CD8-positive, alpha-beta memory T cell (primary cell): ENCODE data around the gene ASTN2. TPM values are rescaled to one million over a fixed set of nuclear protein-coding genes. Genes with fewer than 3 reads are reported as not detected.

Source experiments
- CTCF ChIA-PET: fragments of 350-600 bp; sonication (Branson Sonifier 250); formaldehyde crosslinking; loops from one replicate; lab custom pipeline; 2021; ENCODE audit warnings: antibody characterized with exemption; lab: Charles Lee
- POLR2A ChIA-PET: fragments of 350-600 bp; sonication (Branson Sonifier 250); formaldehyde crosslinking; loops from one replicate; lab custom pipeline; 2021; ENCODE audit warnings: antibody characterized with exemption; lab: Charles Lee
- DNase-seq, 5 donors: peaks; one replicate each; pipeline versions ENCODE4 v3.0.0 to v3.0.0-alpha.2; 2020 to 2022; ENCODE audit warnings: mixed read lengths in 1 of 5
- H3K27ac ChIP-seq: one replicate; pipeline ENCODE4 v1.7.0; 2013; ENCODE audit warnings: low read depth, mild to moderate bottlenecking, low read length, moderate library complexity
- H3K27me3 ChIP-seq: 2 replicates; pipeline ENCODE4 v1.7.0; 2013; ENCODE audit warnings: low read length, mild to moderate bottlenecking; ENCODE audit not compliant: insufficient read depth, poor library complexity, severe bottlenecking
- H3K36me3 ChIP-seq: 2 replicates; pipeline ENCODE4 v1.7.0; 2013; ENCODE audit warnings: mild to moderate bottlenecking, low read length, moderate library complexity; ENCODE audit not compliant: insufficient read depth
- H3K4me1 ChIP-seq: 2 replicates; pipeline ENCODE4 v1.7.0; 2013; ENCODE audit warnings: mild to moderate bottlenecking, low read length, moderate library complexity; ENCODE audit not compliant: insufficient read depth
- H3K4me3 ChIP-seq: 2 replicates; pipeline ENCODE4 v1.7.0; 2013; ENCODE audit warnings: mild to moderate bottlenecking, low read length
- H3K9me3 ChIP-seq: 2 replicates; pipeline ENCODE4 v1.7.0; 2013; ENCODE audit warnings: mild to moderate bottlenecking, low read length
- H3K27ac Mint-ChIP-seq, 8 donors: one replicate each; pipeline ENCODE4 v1.8.0; 2020 to 2021; ENCODE audit warnings: mixed read lengths in 8 of 8, mild to moderate bottlenecking in 6 of 8, inconsistent platforms in 3 of 8, moderate library complexity in 3 of 8
- H3K27me3 Mint-ChIP-seq, 2 donors: one replicate each; pipeline ENCODE4 v1.8.0; 2020 to 2021; ENCODE audit warnings: mixed read lengths in 2 of 2, mild to moderate bottlenecking in 1 of 2, moderate library complexity in 1 of 2
- H3K36me3 Mint-ChIP-seq, 3 donors: one replicate each; pipeline ENCODE4 v1.8.0; 2020 to 2021; ENCODE audit warnings: mixed read lengths in 3 of 3, inconsistent platforms in 1 of 3, mild to moderate bottlenecking in 1 of 3
- H3K4me1 Mint-ChIP-seq, 3 donors: one replicate each; pipeline ENCODE4 v1.8.0; 2020 to 2021; ENCODE audit warnings: mixed read lengths in 3 of 3, inconsistent platforms in 1 of 3, mild to moderate bottlenecking in 1 of 3
- H3K4me3 Mint-ChIP-seq, 7 donors: one replicate each; pipeline ENCODE4 v1.8.0; 2020 to 2021; ENCODE audit warnings: mixed read lengths in 7 of 7, mild to moderate bottlenecking in 6 of 7, moderate library complexity in 4 of 7, inconsistent platforms in 2 of 7
- H3K9me3 Mint-ChIP-seq, 5 donors: one replicate each; pipeline ENCODE4 v1.8.0; 2020 to 2022; ENCODE audit warnings: mixed read lengths in 5 of 5, mild to moderate bottlenecking in 3 of 5, moderate library complexity in 2 of 5, inconsistent platforms in 1 of 5
- polyA plus RNA-seq: library from polyadenylated mRNA; unstranded; fragments of 300-500 nt; fragmentation: Illumina TruSeq; gene quantifications from one replicate; pipeline ENCODE4 v1.2.3, GENCODE V29; 2021
- total RNA-seq, 2 experiments: library from RNA; stranded (reverse); gene quantifications; one replicate each; pipeline ENCODE4 v1.2.3, GENCODE V29; 2021

The ASTN2 gene
- total and polyA plus RNA-seq, 3 experiments from 2014 or later: 4.1 to 4.8 (median 4.2) TPM

GRCh38 chr9:116726602-116727001, 688.3 kb downstream of the ASTN2 start:
- Histone ChIP-seq H3K27ac (no peak overlapping the region), H3K4me3 (no peak overlapping the region), H3K36me3 (no peaks in the 10 kb centered on the region), H3K9me3 (no peaks in the 10 kb centered on the region), H3K27me3 (no peaks in the 10 kb centered on the region), H3K4me1 (no peaks in the 10 kb centered on the region)
- peaks cover 6 to 12% of the 10 kb centered on the region in 2 donors for H3K27me3 Mint-ChIP-seq
- no peak overlapping the region for H3K27ac Mint-ChIP-seq
- H3K4me3 Mint-ChIP-seq: no peak overlapping the region
- ChIA-PET CTCF (interaction anchor here (1.7 kb wide), 1 partner anchor 11 kb away, joined by 7 read pairs; no protein-coding TSS in a partner anchor), POLR2A (no interaction called here)
- H3K9me3 Mint-ChIP-seq: no peaks in the 10 kb centered on the region
- H3K4me1 Mint-ChIP-seq: peaks cover 0 to 8% (median 0%) of the 10 kb centered on the region in 3 donors
- no peaks in the 10 kb centered on the region for H3K36me3 Mint-ChIP-seq
- no peak for DNase-seq

GRCh38 chr9:116724123-116724522, 690.7 kb downstream of the ASTN2 start:
- no peaks in the 10 kb centered on the region for H3K36me3 ChIP-seq
- no peak for DNase-seq
- CTCF ChIA-PET: no interaction called here

GRCh38 chr9:116721944-116722343, 692.9 kb downstream of the ASTN2 start:
- peaks cover 0 to 12% (median 5%) of the 10 kb centered on the region in 3 donors for H3K4me1 Mint-ChIP-seq

More at GRCh38 chr9:116724123-116724522, 690.7 kb downstream of the ASTN2 start:
- Mint-ChIP-seq H3K27ac (no peak overlapping the region), H3K27me3 (peaks cover 10 to 12% of the 10 kb centered on the region in 2 donors), H3K4me3 (no peak overlapping the region), H3K4me1 (peaks cover 0 to 8% (median 0%) of the 10 kb centered on the region in 3 donors), H3K9me3 (peaks cover 0 to 4% (median 0%) of the 10 kb centered on the region in 5 donors), H3K36me3 (peaks cover 0 to 3% (median 0%) of the 10 kb centered on the region in 3 donors)
- Histone ChIP-seq H3K9me3 (no peaks in the 10 kb centered on the region), H3K4me1 (no peaks in the 10 kb centered on the region), H3K27ac (no peak overlapping the region), H3K4me3 (no peak overlapping the region), H3K27me3 (no peaks in the 10 kb centered on the region)
- POLR2A ChIA-PET: no interaction called here

GRCh38 chr9:116721411-116721810, 693.4 kb downstream of the ASTN2 start:
- H3K9me3 ChIP-seq: no peaks in the 10 kb centered on the region
- POLR2A ChIA-PET: no interaction called here
- H3K4me1 Mint-ChIP-seq: peaks cover 0 to 10% (median 5%) of the 10 kb centered on the region in 3 donors
- H3K27ac ChIP-seq: no peak overlapping the region
- no peaks in the 10 kb centered on the region for H3K36me3 ChIP-seq
- no peak overlapping the region for H3K4me3 ChIP-seq
- H3K27ac Mint-ChIP-seq: no peak overlapping the region
- no peaks in the 10 kb centered on the region for H3K4me1 ChIP-seq
- CTCF ChIA-PET: no interaction called here
- DNase-seq: no peak
- peaks cover 0 to 5% (median 5%) of the 10 kb centered on the region in 3 donors for H3K36me3 Mint-ChIP-seq
- peaks cover 3 to 6% of the 10 kb centered on the region in 2 donors for H3K27me3 Mint-ChIP-seq
- H3K27me3 ChIP-seq: no peaks in the 10 kb centered on the region
- H3K4me3 Mint-ChIP-seq: no peak overlapping the region
- peaks cover 0 to 4% (median 0%) of the 10 kb centered on the region in 5 donors for H3K9me3 Mint-ChIP-seq

More at GRCh38 chr9:116721944-116722343, 692.9 kb downstream of the ASTN2 start:
- peaks cover 3 to 6% of the 10 kb centered on the region in 2 donors for H3K27me3 Mint-ChIP-seq
- H3K27ac Mint-ChIP-seq: no peak overlapping the region
- no peaks in the 10 kb centered on the region for H3K4me1 ChIP-seq
- H3K4me3 Mint-ChIP-seq: no peak overlapping the region
- no peaks in the 10 kb centered on the region for H3K36me3 ChIP-seq
- no peak for DNase-seq
- ChIA-PET CTCF (no interaction called here), POLR2A (no interaction called here)
- peaks cover 0 to 5% (median 5%) of the 10 kb centered on the region in 3 donors for H3K36me3 Mint-ChIP-seq
- no peak overlapping the region for H3K27ac ChIP-seq
- H3K9me3 Mint-ChIP-seq: peaks cover 0 to 4% (median 0%) of the 10 kb centered on the region in 5 donors
- no peak overlapping the region for H3K4me3 ChIP-seq
- H3K9me3 ChIP-seq: no peaks in the 10 kb centered on the region
- no peaks in the 10 kb centered on the region for H3K27me3 ChIP-seq

- Histone ChIP-seq H3K4me1 (no peaks in the 10 kb centered on the region), H3K27ac (no peak overlapping the region), H3K4me3 (no peak overlapping the region), H3K9me3 (no peaks in the 10 kb centered on the region), H3K36me3 (no peaks in the 10 kb centered on the region), H3K27me3 (no peaks in the 10 kb centered on the region)
- Mint-ChIP-seq H3K36me3 (peaks cover 0 to 5% (median 5%) of the 10 kb centered on the region in 3 donors), H3K4me1 (peaks cover 0 to 10% (median 5%) of the 10 kb centered on the region in 3 donors), H3K27me3 (peaks cover 3 to 6% of the 10 kb centered on the region in 2 donors), H3K27ac (no peak overlapping the region), H3K9me3 (peaks cover 0 to 4% (median 0%) of the 10 kb centered on the region in 5 donors), H3K4me3 (no peak overlapping the region)
- POLR2A ChIA-PET: no interaction called here
- CTCF ChIA-PET: no interaction called here
- DNase-seq: no peak
Measured at GRCh38 chr9:116720111-116720510, 694.7 kb downstream of the ASTN2 start.

GRCh38 chr9:116718111-116718510, 696.7 kb downstream of the ASTN2 start:
- peaks cover 3 to 6% of the 10 kb centered on the region in 2 donors for H3K27me3 Mint-ChIP-seq
- CTCF ChIA-PET: no interaction called here
- peaks cover 0 to 5% (median 5%) of the 10 kb centered on the region in 3 donors for H3K36me3 Mint-ChIP-seq
- H3K4me1 Mint-ChIP-seq: peaks cover 0 to 10% (median 5%) of the 10 kb centered on the region in 3 donors
- no peak overlapping the region for H3K4me3 Mint-ChIP-seq
- POLR2A ChIA-PET: no interaction called here
- no peak overlapping the region for H3K4me3 ChIP-seq
- H3K9me3 Mint-ChIP-seq: peaks cover 0 to 4% (median 0%) of the 10 kb centered on the region in 5 donors
- H3K4me1 ChIP-seq: no peaks in the 10 kb centered on the region
- no peak for DNase-seq
- H3K27me3 ChIP-seq: no peaks in the 10 kb centered on the region
- H3K27ac Mint-ChIP-seq: no peak overlapping the region
- H3K27ac ChIP-seq: no peak overlapping the region
- no peaks in the 10 kb centered on the region for H3K9me3 ChIP-seq
- no peaks in the 10 kb centered on the region for H3K36me3 ChIP-seq

- Mint-ChIP-seq H3K27me3 (peaks cover 0 to 6% of the 10 kb centered on the region in 2 donors), H3K4me1 (peaks cover 0 to 10% (median 5%) of the 10 kb centered on the region in 3 donors), H3K27ac (no peak overlapping the region), H3K9me3 (peaks cover 0 to 4% (median 0%) of the 10 kb centered on the region in 5 donors), H3K4me3 (no peak overlapping the region), H3K36me3 (peaks cover 0 to 5% (median 5%) of the 10 kb centered on the region in 3 donors)
- no peaks in the 10 kb centered on the region for H3K36me3 ChIP-seq
- no peak overlapping the region for H3K27ac ChIP-seq
- DNase-seq: no peak
- ChIA-PET POLR2A (no interaction called here), CTCF (no interaction called here)
- H3K4me3 ChIP-seq: no peak overlapping the region
- no peaks in the 10 kb centered on the region for H3K9me3 ChIP-seq
- H3K27me3 ChIP-seq: no peaks in the 10 kb centered on the region
- H3K4me1 ChIP-seq: no peaks in the 10 kb centered on the region
Measured at GRCh38 chr9:116717150-116717549, 697.7 kb downstream of the ASTN2 start.

- Histone ChIP-seq H3K4me1 (no peaks in the 10 kb centered on the region), H3K27ac (no peak overlapping the region), H3K4me3 (no peak overlapping the region), H3K27me3 (no peaks in the 10 kb centered on the region), H3K9me3 (no peaks in the 10 kb centered on the region), H3K36me3 (no peaks in the 10 kb centered on the region)
- Mint-ChIP-seq H3K4me1 (peaks cover 0 to 10% (median 5%) of the 10 kb centered on the region in 3 donors), H3K9me3 (peaks cover 0 to 4% (median 0%) of the 10 kb centered on the region in 5 donors), H3K27ac (no peak overlapping the region), H3K4me3 (no peak overlapping the region), H3K27me3 (peaks cover 0 to 6% of the 10 kb centered on the region in 2 donors), H3K36me3 (peaks cover 0 to 5% (median 5%) of the 10 kb centered on the region in 3 donors)
- DNase-seq: no peak
- ChIA-PET CTCF (no interaction called here), POLR2A (no interaction called here)
Measured at GRCh38 chr9:116716438-116716837, 698.4 kb downstream of the ASTN2 start.
